Bone marrow (tissue), 2 donors: ENCODE data around the gene DYNC2LI1.
"Not testable (repeated sequence)": the region's sequence is repeated elsewhere in the genome, so short reads cannot be mapped to it uniquely, and the experiment has no call there.

ENCODE experiments used
- DNase-seq, 2 donors: peaks; one replicate each; lab custom pipeline; 2025; lab: John Stamatoyannopoulos, UW

Gene DYNC2LI1

GRCh38 chr2:43773876-43774613, at the start of gene DYNC2LI1:
TSS of gene DYNC2LI1 (plus strand) at chr2:43774039. CDS start at chr2:43774139, 100 bp downstream.
- DNase-seq, result peak; percentile 68 to 81

GRCh38 chr2:43724728-43725526, 48.9 kb upstream of the DYNC2LI1 start:
- no peak for DNase-seq

DNA sequence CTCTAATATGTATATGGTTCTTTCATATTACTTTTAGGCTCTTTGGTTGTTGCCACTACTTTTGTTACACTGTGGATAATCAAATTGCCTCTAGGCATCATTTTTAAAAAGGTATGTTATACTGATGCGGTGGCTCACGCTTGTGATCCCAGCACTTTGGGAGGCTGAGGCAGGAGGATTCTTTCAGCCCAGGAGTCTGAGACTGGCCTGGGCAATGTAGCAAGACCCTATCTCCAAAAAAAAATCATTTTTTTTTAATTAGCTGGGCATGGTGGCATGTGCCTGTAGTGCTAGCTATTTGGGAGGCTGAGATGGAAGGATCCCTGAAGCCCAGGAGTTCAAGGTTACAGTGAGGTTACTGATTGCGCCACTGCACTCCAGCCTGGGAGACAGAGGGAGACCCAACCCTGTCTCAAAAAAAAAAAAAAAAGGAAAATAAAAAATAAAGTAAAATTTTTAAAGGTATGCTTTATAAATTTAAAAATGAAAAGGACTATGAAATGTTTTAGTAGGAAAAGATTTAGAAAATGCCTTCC, 48.1 kb upstream of the DYNC2LI1 start:
- no peak for DNase-seq

- not testable (repeated sequence) for DNase-seq
These were observed 46.7 kb upstream of the DYNC2LI1 start for GRCh38 chr2:43726961-43727633.

DNA sequence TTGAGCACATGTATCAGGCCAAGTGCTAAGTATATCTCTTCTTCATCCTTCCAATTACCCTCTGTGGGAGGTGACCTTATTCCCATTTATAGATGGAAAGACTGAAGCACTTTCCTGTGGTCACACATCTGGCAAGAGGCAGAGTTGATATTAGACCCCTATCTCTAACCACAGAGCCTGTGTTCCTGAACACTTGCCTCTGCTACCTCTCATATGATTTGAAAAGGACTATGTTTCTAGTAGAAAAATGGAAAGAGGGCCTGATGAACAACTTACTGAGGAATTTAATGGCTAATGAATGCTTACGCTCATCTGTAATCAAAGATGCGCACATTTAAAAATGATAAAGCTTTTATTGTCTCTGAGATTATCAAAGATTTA, 46.2 kb upstream of the DYNC2LI1 start:
- DNase-seq, result no peak

GRCh38 chr2:43729491-43730174, 44.2 kb upstream of the DYNC2LI1 start:
- DNase-seq, result no peak

DNA sequence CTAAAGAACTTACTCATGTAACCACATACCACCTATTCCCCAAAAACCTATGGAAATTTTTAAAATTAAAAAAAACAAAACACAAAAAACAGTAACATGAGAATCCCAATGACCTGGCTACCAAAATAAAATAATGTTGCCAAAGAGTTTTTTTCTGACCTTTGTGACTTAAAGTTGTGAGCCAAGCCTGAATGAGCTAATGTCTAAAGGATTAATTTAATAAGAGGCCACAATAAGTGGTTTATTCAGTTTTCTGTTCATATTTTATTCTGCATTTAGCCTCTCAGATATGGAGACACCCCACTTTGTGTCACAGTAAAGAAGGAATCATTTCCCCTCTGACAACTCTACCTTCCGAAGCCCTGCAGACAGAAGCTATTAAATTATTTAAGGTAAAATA, 42.6 kb upstream of the DYNC2LI1 start:
- no peak for DNase-seq

- DNase-seq, result no peak
These were observed 37.2 kb upstream of the DYNC2LI1 start for GRCh38 chr2:43736637-43737036.

DNA sequence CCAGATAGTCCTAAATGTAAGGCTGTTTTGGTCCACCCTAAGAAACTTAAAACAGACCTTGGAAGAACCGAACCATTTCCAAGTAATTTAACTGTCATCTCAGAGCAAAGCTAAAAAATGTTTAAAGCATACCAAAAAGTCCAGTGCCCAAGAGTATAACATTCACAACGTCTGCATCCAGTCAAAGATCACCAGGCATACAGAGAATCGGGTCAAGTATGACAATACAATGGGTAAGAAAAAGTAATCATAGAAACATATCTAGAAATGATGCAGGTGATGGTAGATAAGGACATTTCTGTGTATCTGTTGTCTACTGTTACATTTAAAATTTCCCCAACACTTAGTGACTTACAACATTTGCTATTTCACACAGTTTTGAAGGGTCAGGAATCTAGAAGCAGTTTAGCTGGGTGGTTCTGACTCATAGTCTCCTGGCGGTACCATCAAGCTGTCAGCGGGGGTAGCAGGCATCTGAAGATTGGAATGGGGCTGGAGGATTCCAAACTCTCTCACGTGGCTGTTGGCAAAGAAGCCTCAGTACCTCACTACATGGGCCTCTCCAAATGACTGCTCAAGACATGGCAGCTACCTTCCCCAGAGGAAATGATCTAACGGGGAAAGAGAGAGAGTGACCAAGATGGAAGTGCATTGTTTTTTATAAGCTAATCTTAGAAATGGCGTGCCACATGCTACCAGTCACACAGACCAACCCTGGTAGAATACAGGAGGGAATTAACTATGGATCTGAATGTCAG, 36.6 kb upstream of the DYNC2LI1 start:
- no peak for DNase-seq

DNA sequence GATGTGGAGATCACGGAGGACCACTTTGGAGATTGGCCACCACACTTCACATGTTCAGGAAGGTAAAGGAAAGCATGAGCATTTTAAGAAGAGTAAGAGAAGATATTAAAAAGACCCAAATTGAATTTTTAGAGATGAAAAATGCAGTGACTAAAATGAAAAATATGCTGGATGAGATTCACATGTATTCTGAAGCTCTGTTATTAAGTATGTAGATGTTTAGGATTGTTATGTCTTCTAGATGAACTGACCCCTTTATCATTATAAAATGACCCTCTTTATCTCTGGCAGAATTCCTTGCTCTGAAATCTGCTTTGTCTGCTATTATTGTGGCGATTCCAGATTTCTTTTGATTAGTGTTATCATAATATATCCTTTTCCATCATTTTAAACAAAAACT, 36.0 kb upstream of the DYNC2LI1 start:
- no peak for DNase-seq

GRCh38 chr2:43738257-43738656, 35.6 kb upstream of the DYNC2LI1 start:
- no peak for DNase-seq

- no peak for DNase-seq
These were observed 30.1 kb upstream of the DYNC2LI1 start for GRCh38 chr2:43743706-43744105.

DNA sequence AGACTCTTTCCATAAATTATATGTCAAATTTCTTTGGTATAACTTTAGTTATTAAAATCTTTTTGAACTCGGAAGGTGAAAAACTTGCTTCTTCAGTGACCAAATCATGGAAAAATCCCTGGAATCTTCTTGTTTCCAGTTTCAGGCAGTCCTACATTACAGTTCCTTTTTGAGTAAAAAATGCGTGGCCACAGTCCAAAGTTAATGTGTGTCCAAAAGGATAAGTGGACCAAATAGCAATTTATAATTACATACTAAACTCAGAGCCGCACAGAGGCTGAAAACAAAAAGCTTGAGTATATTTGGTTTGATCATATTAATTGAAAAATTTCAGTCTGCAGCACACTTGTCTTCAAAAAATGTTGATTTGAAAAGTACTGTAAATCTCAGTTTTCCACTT, 28.4 kb upstream of the DYNC2LI1 start:
- DNase-seq, result no peak

DNA sequence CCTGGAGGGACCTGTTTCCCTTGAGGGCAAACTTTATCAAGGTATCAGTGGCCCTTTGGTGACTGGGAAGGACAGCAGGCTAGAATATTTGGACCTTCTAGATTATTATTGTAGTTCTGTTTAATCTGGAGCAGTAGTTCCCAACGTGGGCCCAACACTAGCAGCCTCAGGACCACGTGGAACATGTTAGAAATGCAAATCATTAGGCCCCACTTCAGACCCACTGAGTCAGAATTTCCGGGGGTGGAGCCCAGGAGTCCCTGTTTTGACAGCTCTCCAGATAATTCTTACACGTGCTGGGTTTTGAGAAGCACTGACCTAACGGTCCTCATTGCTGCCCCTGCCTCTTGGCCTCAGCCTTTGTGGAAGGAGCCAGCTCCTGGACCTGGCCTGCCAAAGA, 25.5 kb upstream of the DYNC2LI1 start:
- no peak for DNase-seq

- DNase-seq, result no peak
These were observed 24.3 kb upstream of the DYNC2LI1 start for GRCh38 chr2:43749583-43749982.

GRCh38 chr2:43751476-43751990, 22.3 kb upstream of the DYNC2LI1 start:
- DNase-seq, result no peak

DNA sequence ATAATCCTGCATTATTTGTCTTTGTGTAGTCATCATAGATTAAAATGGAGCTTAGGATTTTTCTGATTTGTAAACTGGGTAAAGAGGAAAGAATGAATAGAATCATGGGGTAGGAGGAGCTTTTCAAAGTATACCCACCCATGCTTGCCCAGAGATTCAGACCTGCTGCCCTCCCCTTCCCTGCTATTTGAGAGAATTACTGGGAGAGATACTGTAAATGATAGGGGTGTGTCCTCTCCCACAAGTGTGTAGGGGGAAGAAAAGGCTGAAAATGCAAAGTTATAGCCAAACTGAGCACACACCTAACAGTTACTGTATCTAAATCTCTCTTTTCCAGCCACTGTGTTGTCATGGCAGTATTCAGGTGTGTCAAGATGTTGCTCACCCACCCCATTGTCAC, 21.5 kb upstream of the DYNC2LI1 start:
- no peak for DNase-seq

DNA sequence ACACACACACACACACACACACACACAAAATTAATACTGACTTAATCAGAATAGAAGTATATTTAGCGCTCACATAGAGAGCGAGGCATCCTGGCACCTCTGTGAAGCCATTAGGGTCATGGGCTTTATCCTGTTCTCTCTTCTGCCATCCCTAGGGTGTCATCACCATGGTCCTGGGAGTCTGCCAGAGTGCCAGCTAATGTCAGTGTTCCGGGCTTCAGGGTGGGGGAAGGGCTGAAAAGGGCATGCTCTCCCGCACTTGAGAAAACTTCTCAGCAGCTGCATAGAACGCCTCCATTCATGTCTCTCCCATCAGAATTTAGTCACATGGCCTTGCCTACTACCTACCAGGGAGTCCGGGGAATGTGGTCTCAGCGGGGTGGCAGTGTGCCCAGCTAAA, 19.7 kb upstream of the DYNC2LI1 start:
- DNase-seq, result no peak

- DNase-seq, result no peak
These were observed 15.1 kb upstream of the DYNC2LI1 start for GRCh38 chr2:43758739-43759138.

DNA sequence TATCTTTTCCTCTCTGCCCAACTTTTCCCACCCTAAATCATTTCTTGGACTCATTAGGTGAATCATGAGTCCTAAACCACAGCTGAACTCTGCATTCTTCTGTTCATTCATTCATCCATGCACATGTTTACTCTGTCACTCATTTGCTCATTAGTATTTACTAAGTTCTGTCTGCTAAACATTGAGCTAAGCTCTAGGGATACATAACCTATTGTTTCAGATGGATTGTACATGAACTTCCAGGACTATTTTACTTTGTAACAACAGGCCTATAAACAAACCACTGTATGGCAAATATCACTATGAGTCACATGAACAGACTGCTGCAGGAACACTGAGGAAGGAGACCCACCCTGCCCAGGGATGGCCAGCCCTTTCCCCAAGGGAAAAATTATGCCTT, 14.6 kb upstream of the DYNC2LI1 start:
- DNase-seq, result no peak

DNA sequence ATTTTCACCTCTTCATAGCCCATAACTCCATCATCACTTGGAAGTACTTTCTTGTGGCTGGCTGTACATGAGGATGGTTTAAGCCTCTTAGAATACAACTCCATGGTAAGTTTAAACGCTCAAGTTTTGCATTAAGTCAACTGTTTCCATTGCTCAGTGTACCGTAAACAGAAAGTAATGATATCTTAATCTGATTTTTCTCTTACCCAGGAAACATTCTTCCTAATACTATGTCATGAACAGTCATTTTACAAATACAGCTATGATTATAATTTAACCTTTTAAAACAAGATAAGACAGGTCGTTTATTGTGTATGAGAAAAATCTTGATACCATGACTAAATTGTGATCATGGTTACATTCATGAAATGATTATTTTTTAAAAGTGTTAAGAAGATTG, 11.6 kb upstream of the DYNC2LI1 start:
- DNase-seq, result no peak
